HCT116 (cell line): ENCODE data around the gene MRPL41. TPM values are rescaled to one million over a fixed set of nuclear protein-coding genes. Genes with fewer than 3 reads are reported as not detected.

ENCODE experiments used
- ATAC-seq: fragments of 200-7000 bp; cut with Tn5 transposase; 2 replicates; pipeline ENCODE4 v1.9.1; 2020; ENCODE audit warnings: mild to moderate bottlenecking, moderate library complexity
- BruUV-seq: library from RNA; stranded (reverse); fragments of 400-500 nt; replicated peaks from 2 replicates; lab custom pipeline; 2021; lab: Mats Ljungman, UMichigan
- CTCF ChIA-PET: fragments of 300-600 bp; sonication (Branson Sonifier 250); formaldehyde crosslinking; loops from one replicate; lab custom pipeline; 2021; ENCODE audit warnings: antibody characterized with exemption; lab: Charles Lee
- POLR2A ChIA-PET: fragments of 300-600, 350-600 bp; sonication (Branson Sonifier 250); formaldehyde crosslinking; loops from one replicate; lab custom pipeline; 2021; ENCODE audit warnings: antibody characterized with exemption; lab: Charles Lee
- RAD21 ChIA-PET, 2 experiments: fragments of 300-600 bp; sonication (Branson Sonifier 250); formaldehyde crosslinking; loops; one replicate each; lab custom pipeline; 2023; ENCODE audit warnings: low total read pairs in 2 of 2; ENCODE audit not compliant: uncharacterized antibody in 2 of 2, unreplicated experiment in 2 of 2, low non-redundant PET in 1 of 2; lab: Charles Lee
- DNase-seq: peaks from one replicate; pipeline ENCODE4 v3.0.0-alpha.2; 2010; ENCODE audit warnings: low read depth, low spot score
- H2AFZ ChIP-seq: fragments of 200-600 bp; shearing (Covaris generic), sonication (generic); 2 replicates; pipeline ENCODE4 v1.6.1; 2017; ENCODE audit warnings: low read depth, mixed run types, mixed read lengths, antibody characterized with exemption, low read length; ENCODE audit not compliant: poor library complexity, severe bottlenecking
- H3K27ac ChIP-seq: 2 replicates; pipeline ENCODE4 v1.5.1; 2012; ENCODE audit warnings: low read depth, low read length
- H3K27me3 ChIP-seq: fragments of 200-600 bp; sonication (generic); 2 replicates; pipeline ENCODE4 v1.6.1; 2016; ENCODE audit warnings: mixed run types, low read length, mixed read lengths; ENCODE audit not compliant: insufficient read depth
- H3K36me3 ChIP-seq, 2 experiments: fragments of 200-500 bp in 1 of 2; fragments of 200-600 bp in 1 of 2; sonication (Bioruptor generic) in 1 of 2; sonication (generic) in 1 of 2; 2 replicates each; pipeline versions ENCODE4 v1.5.1 to v1.6.1; 2014 to 2016; ENCODE audit warnings: low read length in 2 of 2, inconsistent platforms in 1 of 2, mixed read lengths in 1 of 2, mixed run types in 1 of 2; ENCODE audit not compliant: insufficient read depth in 2 of 2, control insufficient read depth in 1 of 2
- H3K4me1 ChIP-seq, 2 experiments: fragments of 200-600 bp in 1 of 2; sonication (generic) in 1 of 2; 2 replicates each; pipeline versions ENCODE4 v1.5.1 to v1.6.1; 2012 to 2017; ENCODE audit warnings: low read length in 2 of 2, inconsistent platforms in 1 of 2, mild to moderate bottlenecking in 1 of 2, mixed read lengths in 1 of 2, mixed run types in 1 of 2, moderate library complexity in 1 of 2; ENCODE audit not compliant: insufficient read depth in 2 of 2, control insufficient read depth in 1 of 2
- H3K4me2 ChIP-seq: fragments of 200-600 bp; sonication (generic); 2 replicates; pipeline ENCODE4 v1.6.1; 2017; ENCODE audit warnings: mixed run types, low read length, mixed read lengths
- H3K4me3 ChIP-seq, 2 experiments: fragments of 200-600 bp in 1 of 2; sonication (generic) in 1 of 2; replicated peaks in 1 of 2; 2 replicates each; pipeline ENCODE4 v1.5.1; 2011 to 2016; ENCODE audit warnings: low read length in 2 of 2, control low read depth in 1 of 2, low read depth in 1 of 2, mild to moderate bottlenecking in 1 of 2, mixed read lengths in 1 of 2, mixed run types in 1 of 2
- H3K79me2 ChIP-seq: fragments of 200-600 bp; sonication (generic); 2 replicates; pipeline ENCODE4 v1.6.1; 2017; ENCODE audit warnings: mild to moderate bottlenecking, mixed run types, low read length, moderate library complexity, mixed read lengths; ENCODE audit not compliant: insufficient read depth
- H3K9ac ChIP-seq: fragments of 200-600 bp; sonication (generic); 2 replicates; pipeline ENCODE4 v1.6.1; 2016; ENCODE audit warnings: low read length, mixed read lengths
- H3K9me2 ChIP-seq: fragments of 200-600 bp; sonication (generic), shearing (Covaris generic); 2 replicates; pipeline ENCODE4 v1.6.1; 2017; ENCODE audit warnings: mixed run types, mild to moderate bottlenecking, moderate library complexity; ENCODE audit not compliant: insufficient read depth
- H3K9me3 ChIP-seq, 2 experiments: fragments of 200-500 bp in 1 of 2; fragments of 200-600 bp in 1 of 2; sonication (Bioruptor generic) in 1 of 2; sonication (generic) in 1 of 2; 2 replicates each; pipeline ENCODE4 v1.6.1; 2014 to 2017; ENCODE audit warnings: low read length in 2 of 2, mixed read lengths in 2 of 2, inconsistent platforms in 1 of 2, low read depth in 1 of 2, mild to moderate bottlenecking in 1 of 2, mixed run types in 1 of 2, moderate library complexity in 1 of 2; ENCODE audit not compliant: control insufficient read depth in 1 of 2, insufficient read depth in 1 of 2
- H4K20me1 ChIP-seq: fragments of 200-600 bp; sonication (generic), shearing (Covaris generic); 2 replicates; pipeline ENCODE4 v1.6.1; 2017; ENCODE audit warnings: mixed run types, mild to moderate bottlenecking, moderate library complexity; ENCODE audit not compliant: insufficient read depth
- CBX3 ChIP-seq: IDR thresholded peaks from 2 replicates; pipeline ENCODE4 v1.6.1; 2012; ENCODE audit warnings: low read depth
- CEBPB ChIP-seq: IDR thresholded peaks from 2 replicates; pipeline ENCODE4 v1.6.1; 2012; ENCODE audit warnings: low read depth
- EGR1 ChIP-seq: IDR thresholded peaks from 2 replicates; pipeline ENCODE4 v1.6.1; 2012; ENCODE audit warnings: low read depth
- ELF1 ChIP-seq: IDR thresholded peaks from 2 replicates; pipeline ENCODE4 v1.6.1; 2012; ENCODE audit warnings: low read depth, borderline replicate concordance
- EZH2 ChIP-seq: fragments of 200-600 bp; sonication (generic); IDR thresholded peaks from 2 replicates; pipeline ENCODE4 v1.6.1; 2017; ENCODE audit warnings: antibody characterized with exemption, mixed run types
- FOSL1 ChIP-seq: IDR thresholded peaks from 2 replicates; pipeline ENCODE4 v1.6.1; 2012; ENCODE audit warnings: low read depth
- JUND ChIP-seq: IDR thresholded peaks from 2 replicates; pipeline ENCODE4 v1.6.1; 2012
- POLR2A ChIP-seq: IDR thresholded peaks from 2 replicates; pipeline ENCODE4 v1.7.0; 2011; ENCODE audit warnings: borderline replicate concordance; ENCODE audit not compliant: insufficient read depth, insufficient read length; ENCODE audit errors: extremely low read depth
- POLR2AphosphoS5 ChIP-seq: IDR thresholded peaks from 2 replicates; pipeline ENCODE4 v1.6.1; 2011; ENCODE audit warnings: mild to moderate bottlenecking, low read depth, low read length, moderate library complexity
- RAD21 ChIP-seq: IDR thresholded peaks from 2 replicates; pipeline ENCODE4 v1.6.1; 2012; ENCODE audit warnings: low read depth, mild to moderate bottlenecking
- REST ChIP-seq: IDR thresholded peaks from 2 replicates; pipeline ENCODE4 v1.6.1; 2012; ENCODE audit warnings: low read depth
- SIN3A ChIP-seq: IDR thresholded peaks from 2 replicates; pipeline ENCODE4 v1.6.1; 2012; ENCODE audit warnings: low read depth
- SP1 ChIP-seq: IDR thresholded peaks from 2 replicates; pipeline ENCODE4 v1.6.1; 2012; ENCODE audit warnings: low read depth
- SRF ChIP-seq: IDR thresholded peaks from 2 replicates; pipeline ENCODE4 v1.6.1; 2012; ENCODE audit warnings: low read depth
- ZFX ChIP-seq: fragments of 450-650 bp; IDR thresholded peaks from 2 replicates; pipeline ENCODE4 v1.6.1; 2017
- intact Hi-C: fragments of 100-400 bp; cut with micrococcal nuclease; formaldehyde crosslinking; loops from 2 replicates; pipeline ENCODE4 v1.10.0; 2022
- total RNA-seq: library from RNA; stranded (reverse); gene quantifications from one replicate; pipeline ENCODE4 v1.2.1, GENCODE V29; 2021; ENCODE audit not compliant: unreplicated experiment
- TF ChIP-seq, protein P1 (sequence below), 3 experiments: fragments of 200-600 bp in 1 of 3; sonication (generic) in 1 of 3; IDR thresholded peaks in 2 of 3; conservative IDR thresholded peaks in 1 of 3; 2 replicates each; pipeline ENCODE4 v1.5.1; 2012 to 2017; ENCODE audit warnings: low read depth in 2 of 3, low read length in 2 of 3, antibody characterized with exemption in 1 of 3, borderline replicate concordance in 1 of 3, control low read depth in 1 of 3, mild to moderate bottlenecking in 1 of 3, mixed read lengths in 1 of 3, mixed run types in 1 of 3, moderate library complexity in 1 of 3; ENCODE audit not compliant: insufficient read depth in 1 of 3

Gene MRPL41
- total RNA-seq, 1 experiment from 2014 or later = 69.5 TPM

DNA sequence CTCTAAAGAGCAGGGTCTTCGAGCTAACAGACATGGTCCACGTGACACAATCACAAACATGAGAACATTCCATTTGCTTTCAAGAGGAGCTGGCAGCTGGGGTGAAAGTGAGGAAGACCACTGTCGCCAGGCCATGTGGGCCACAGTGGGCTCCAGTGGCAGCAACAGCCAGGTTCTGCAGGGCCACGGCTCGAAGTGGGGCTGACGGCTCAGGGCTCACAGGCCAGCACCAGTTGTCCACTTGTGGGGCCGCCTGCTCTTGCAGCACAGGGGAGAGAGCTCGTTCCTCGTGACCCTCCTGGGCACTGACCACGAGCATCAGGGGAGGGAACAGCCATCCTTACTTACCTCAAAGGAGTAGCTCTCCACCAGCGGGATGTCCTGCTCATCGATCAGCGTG, 36.6 kb downstream of the MRPL41 start:
- ChIA-PET CTCF (no interaction called here), POLR2A (no interaction called here), RAD21 (no interaction called here)
- Histone ChIP-seq H3K36me3 (peaks cover 27 to 51% of the 10 kb centered on the region in 2 experiments; a peak in 3 of 4 replicates), H2AFZ (no peak overlapping the region), H3K9ac (peak overlapping the region; percentile 94; the same call in 1 of the 2 replicates), H3K79me2 (peaks cover 64% of the 10 kb centered on the region), H4K20me1 (no peaks in the 10 kb centered on the region), H3K4me3 (no peak overlapping the region), H3K4me2 (peak overlapping the region; percentile 83), H3K27ac (peak overlapping the region; percentile 29; the same call in 1 of the 2 replicates), H3K9me2 (no peaks in the 10 kb centered on the region), H3K4me1 (peaks cover 11 to 20% of the 10 kb centered on the region in 2 experiments; a peak in 2 of 4 replicates), H3K27me3 (no peaks in the 10 kb centered on the region), H3K9me3 (no peaks in the 10 kb centered on the region)
- intact Hi-C loops = no loop called here
- ATAC-seq = no peak
- TF ChIP-seq ZFX (no peak), RAD21 (no peak), POLR2AphosphoS5 (no peak), FOSL1 (no peak), CBX3 (no peak), SRF (no peak), POLR2A (no peak), EZH2 (no peak), ELF1 (no peak), SIN3A (no peak), CEBPB (no peak), SP1 (no peak), REST (no peak), JUND (no peak), EGR1 (no peak)
- TF ChIP-seq, protein P1, sequence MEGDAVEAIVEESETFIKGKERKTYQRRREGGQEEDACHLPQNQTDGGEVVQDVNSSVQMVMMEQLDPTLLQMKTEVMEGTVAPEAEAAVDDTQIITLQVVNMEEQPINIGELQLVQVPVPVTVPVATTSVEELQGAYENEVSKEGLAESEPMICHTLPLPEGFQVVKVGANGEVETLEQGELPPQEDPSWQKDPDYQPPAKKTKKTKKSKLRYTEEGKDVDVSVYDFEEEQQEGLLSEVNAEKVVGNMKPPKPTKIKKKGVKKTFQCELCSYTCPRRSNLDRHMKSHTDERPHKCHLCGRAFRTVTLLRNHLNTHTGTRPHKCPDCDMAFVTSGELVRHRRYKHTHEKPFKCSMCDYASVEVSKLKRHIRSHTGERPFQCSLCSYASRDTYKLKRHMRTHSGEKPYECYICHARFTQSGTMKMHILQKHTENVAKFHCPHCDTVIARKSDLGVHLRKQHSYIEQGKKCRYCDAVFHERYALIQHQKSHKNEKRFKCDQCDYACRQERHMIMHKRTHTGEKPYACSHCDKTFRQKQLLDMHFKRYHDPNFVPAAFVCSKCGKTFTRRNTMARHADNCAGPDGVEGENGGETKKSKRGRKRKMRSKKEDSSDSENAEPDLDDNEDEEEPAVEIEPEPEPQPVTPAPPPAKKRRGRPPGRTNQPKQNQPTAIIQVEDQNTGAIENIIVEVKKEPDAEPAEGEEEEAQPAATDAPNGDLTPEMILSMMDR (IDR thresholded peaks at IDR 0.05 in 2 of 3, conservative IDR thresholded peaks at IDR 0.05 in 1 of 3; ENCODE audit: borderline replicate concordance in 1 of 3, insufficient read depth in 1 of 3, low read depth in 2 of 3, low read length in 2 of 3) = no peak
- no TSS peak for BruUV-seq
- no peak for DNase-seq
